GM12878 (cell line): Measurements from ENCODE around the gene TPCN1.

Experiments
- CTCF ChIP-seq, 3 experiments: IDR thresholded peaks in 2 of 3; conservative IDR thresholded peaks in 1 of 3; 2 replicates each; pipeline ENCODE4 v1.5.1; 2011; ENCODE audit warnings: low read depth in 3 of 3, low read length in 3 of 3, mild to moderate bottlenecking in 3 of 3, control low read depth in 2 of 3, moderate library complexity in 2 of 3, inconsistent platforms in 1 of 3, mixed read lengths in 1 of 3; ENCODE audit not compliant: control insufficient read depth in 2 of 3, insufficient read depth in 1 of 3; ENCODE audit errors: extremely low read depth in 1 of 3
- EZH2 ChIP-seq: IDR thresholded peaks from 2 replicates; pipeline ENCODE4 v1.6.1; 2012; ENCODE audit warnings: low read depth, mild to moderate bottlenecking, control low read depth, inconsistent platforms, low read length, borderline replicate concordance; ENCODE audit not compliant: control insufficient read depth
- HCFC1 ChIP-seq: fragments of 150-350 bp; IDR thresholded peaks from 2 replicates; pipeline ENCODE4 v1.6.1; 2014; ENCODE audit warnings: low read length
- HDAC2 ChIP-seq: fragments of 200-600 bp; sonication (generic); IDR thresholded peaks from 2 replicates; pipeline ENCODE4 v1.6.1; 2017
- POU2F2 ChIP-seq: IDR thresholded peaks from 3 replicates; pipeline ENCODE4 v1.6.1; 2011; ENCODE audit warnings: low read depth, mild to moderate bottlenecking, low read length, borderline replicate concordance
- PRDM15 ChIP-seq: fragments of 450-650 bp; formaldehyde crosslinking; IDR thresholded peaks from 2 replicates; pipeline ENCODE4 v1.4.0; 2020; ENCODE audit warnings: mild to moderate bottlenecking, moderate library complexity
- RCOR1 ChIP-seq: conservative IDR thresholded peaks from 2 replicates; pipeline ENCODE4 v1.6.1; 2012; ENCODE audit warnings: low read depth, low read length, improper control_type of control experiment
- SIN3A ChIP-seq: IDR thresholded peaks from 2 replicates; pipeline ENCODE4 v1.6.1; 2012; ENCODE audit warnings: low read depth, low read length, improper control_type of control experiment
- USF1 ChIP-seq: IDR thresholded peaks from 2 replicates; pipeline ENCODE4 v1.6.1; 2011; ENCODE audit warnings: borderline replicate concordance, low read depth, mild to moderate bottlenecking, moderate library complexity, mixed read lengths, low read length; ENCODE audit not compliant: insufficient read depth; ENCODE audit errors: extremely low read length

GRCh38 chr12:113216027-113216426 is 5.2 kb upstream of the TPCN1 start:
- TF ChIP-seq RCOR1, result no peak
- TF ChIP-seq HCFC1, result no peak
- no peak for TF ChIP-seq USF1
- TF ChIP-seq EZH2, result no peak
- TF ChIP-seq CTCF (IDR thresholded peaks at IDR 0.05 in 2 of 3, conservative IDR thresholded peaks at IDR 0.05 in 1 of 3; ENCODE audit: control insufficient read depth in 2 of 3, extremely low read depth in 1 of 3, insufficient read depth in 1 of 3, low read depth in 3 of 3, low read length in 3 of 3), result no peak
- no peak for TF ChIP-seq HDAC2
- TF ChIP-seq POU2F2, result no peak
- no peak for TF ChIP-seq SIN3A
- TF ChIP-seq PRDM15, result no peak
